Measurements from ENCODE around the gene RPS14. TPM values are rescaled to one million over a fixed set of nuclear protein-coding genes. Genes with fewer than 3 reads are reported as not detected.

RPS14 gene
- total RNA-seq, 1 donor from 2014 or later: 1,798 TPM

- TF ChIP-seq, protein P1, sequence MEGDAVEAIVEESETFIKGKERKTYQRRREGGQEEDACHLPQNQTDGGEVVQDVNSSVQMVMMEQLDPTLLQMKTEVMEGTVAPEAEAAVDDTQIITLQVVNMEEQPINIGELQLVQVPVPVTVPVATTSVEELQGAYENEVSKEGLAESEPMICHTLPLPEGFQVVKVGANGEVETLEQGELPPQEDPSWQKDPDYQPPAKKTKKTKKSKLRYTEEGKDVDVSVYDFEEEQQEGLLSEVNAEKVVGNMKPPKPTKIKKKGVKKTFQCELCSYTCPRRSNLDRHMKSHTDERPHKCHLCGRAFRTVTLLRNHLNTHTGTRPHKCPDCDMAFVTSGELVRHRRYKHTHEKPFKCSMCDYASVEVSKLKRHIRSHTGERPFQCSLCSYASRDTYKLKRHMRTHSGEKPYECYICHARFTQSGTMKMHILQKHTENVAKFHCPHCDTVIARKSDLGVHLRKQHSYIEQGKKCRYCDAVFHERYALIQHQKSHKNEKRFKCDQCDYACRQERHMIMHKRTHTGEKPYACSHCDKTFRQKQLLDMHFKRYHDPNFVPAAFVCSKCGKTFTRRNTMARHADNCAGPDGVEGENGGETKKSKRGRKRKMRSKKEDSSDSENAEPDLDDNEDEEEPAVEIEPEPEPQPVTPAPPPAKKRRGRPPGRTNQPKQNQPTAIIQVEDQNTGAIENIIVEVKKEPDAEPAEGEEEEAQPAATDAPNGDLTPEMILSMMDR (IDR thresholded peaks at IDR 0.05): no peak
- H3K9me3 Mint-ChIP-seq (ENCODE audit: unreplicated experiment): no peaks in the 10 kb centered on the region
- no peaks in the 10 kb centered on the region for H3K27me3 Mint-ChIP-seq (ENCODE audit: unreplicated experiment)
- DNase-seq (ENCODE audit: extremely low spot score, unreplicated experiment): no peak
- no peak overlapping the region for H3K27ac Mint-ChIP-seq (ENCODE audit: unreplicated experiment)
- no peaks in the 10 kb centered on the region for H3K36me3 Mint-ChIP-seq (ENCODE audit: unreplicated experiment)
- no peak overlapping the region for H3K4me3 Mint-ChIP-seq (ENCODE audit: unreplicated experiment)
- peaks cover 7% of the 10 kb centered on the region for H3K4me1 Mint-ChIP-seq (ENCODE audit: unreplicated experiment)
Measured at GRCh38 chr5:150408231-150408943, 41.2 kb downstream of the RPS14 start.

- no peaks in the 10 kb centered on the region for H3K36me3 Mint-ChIP-seq (ENCODE audit: unreplicated experiment)
- no peak for DNase-seq (ENCODE audit: extremely low spot score, unreplicated experiment)
- no peak overlapping the region for H3K4me3 Mint-ChIP-seq (ENCODE audit: unreplicated experiment)
- peaks cover 5% of the 10 kb centered on the region for H3K4me1 Mint-ChIP-seq (ENCODE audit: unreplicated experiment)
- no peaks in the 10 kb centered on the region for H3K9me3 Mint-ChIP-seq (ENCODE audit: unreplicated experiment)
- H3K27ac Mint-ChIP-seq (ENCODE audit: unreplicated experiment): no peak overlapping the region
- H3K27me3 Mint-ChIP-seq (ENCODE audit: unreplicated experiment): no peaks in the 10 kb centered on the region
- TF ChIP-seq, protein P1 (IDR thresholded peaks at IDR 0.05): no peak
Measured at GRCh38 chr5:150407096-150407720, 42.3 kb downstream of the RPS14 start.

DNA sequence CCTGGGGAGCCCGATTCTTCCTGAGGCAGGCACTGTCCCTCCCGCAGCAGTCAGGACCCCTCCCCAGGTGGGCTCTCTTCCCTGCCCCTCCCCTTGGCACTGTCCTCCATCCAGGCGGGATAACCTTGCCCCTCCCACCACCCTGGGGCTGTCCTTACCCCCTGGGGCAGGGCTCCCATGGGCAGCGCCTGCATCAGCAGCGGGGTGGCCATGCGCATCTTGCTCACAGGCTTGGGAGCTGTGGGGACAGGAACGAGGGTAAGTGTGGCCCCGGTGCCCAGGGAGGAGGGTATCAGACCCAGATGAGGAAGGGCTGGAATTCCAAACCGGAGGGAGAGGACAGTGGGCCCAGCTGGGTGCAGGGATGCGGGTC is 42.8 kb downstream of the RPS14 start:
- Mint-ChIP-seq H3K4me1 (ENCODE audit: unreplicated experiment) (peaks cover 5% of the 10 kb centered on the region), H3K27me3 (ENCODE audit: unreplicated experiment) (no peaks in the 10 kb centered on the region), H3K9me3 (ENCODE audit: unreplicated experiment) (no peaks in the 10 kb centered on the region), H3K36me3 (ENCODE audit: unreplicated experiment) (no peaks in the 10 kb centered on the region), H3K27ac (ENCODE audit: unreplicated experiment) (no peak overlapping the region), H3K4me3 (ENCODE audit: unreplicated experiment) (no peak overlapping the region)
- TF ChIP-seq, protein P1 (IDR thresholded peaks at IDR 0.05): no peak
- no peak for DNase-seq (ENCODE audit: extremely low spot score, unreplicated experiment)

- no peak overlapping the region for H3K4me3 Mint-ChIP-seq (ENCODE audit: unreplicated experiment)
- TF ChIP-seq, protein P1 (IDR thresholded peaks at IDR 0.05): no peak
- no peaks in the 10 kb centered on the region for H3K27me3 Mint-ChIP-seq (ENCODE audit: unreplicated experiment)
- H3K36me3 Mint-ChIP-seq (ENCODE audit: unreplicated experiment): peaks cover 4% of the 10 kb centered on the region
- H3K4me1 Mint-ChIP-seq (ENCODE audit: unreplicated experiment): peaks cover 5% of the 10 kb centered on the region
- DNase-seq (ENCODE audit: extremely low spot score, unreplicated experiment): no peak
- H3K9me3 Mint-ChIP-seq (ENCODE audit: unreplicated experiment): no peaks in the 10 kb centered on the region
- H3K27ac Mint-ChIP-seq (ENCODE audit: unreplicated experiment): no peak overlapping the region
Measured at GRCh38 chr5:150406103-150406722, 43.3 kb downstream of the RPS14 start.
